ENCODE results near the gene CENPT.

The CENPT gene

GRCh38 chr16:67805718-67806427 lies 41.6 kb downstream of the CENPT start:
- no peak for DNase-seq

- no peak for DNase-seq
These were observed 42.5 kb downstream of the CENPT start for GRCh38 chr16:67804853-67805542.

GRCh38 chr16:67803894-67804293 lies 43.6 kb downstream of the CENPT start:
- DNase-seq = no peak

GRCh38 chr16:67801883-67802282 lies 45.6 kb downstream of the CENPT start:
- no peak for DNase-seq

GRCh38 chr16:67801241-67801640 lies 46.3 kb downstream of the CENPT start:
- no peak for DNase-seq

- no peak for DNase-seq
These were observed 47.1 kb downstream of the CENPT start for GRCh38 chr16:67800338-67800926.

- no peak for DNase-seq
These were observed 51.3 kb downstream of the CENPT start for GRCh38 chr16:67796099-67796718.

GRCh38 chr16:67790071-67790470 lies 57.4 kb downstream of the CENPT start:
- DNase-seq = no peak

- no peak for DNase-seq
These were observed 61.0 kb downstream of the CENPT start for GRCh38 chr16:67786491-67786890.

GRCh38 chr16:67783353-67783725 lies 64.2 kb downstream of the CENPT start:
- DNase-seq = no peak

- DNase-seq = no peak
These were observed 64.7 kb downstream of the CENPT start for GRCh38 chr16:67782567-67783352.

GRCh38 chr16:67781565-67781921 lies 66.0 kb downstream of the CENPT start:
- no peak for DNase-seq

- no peak for DNase-seq
These were observed 66.5 kb downstream of the CENPT start for GRCh38 chr16:67780847-67781564.

- no peak for DNase-seq
These were observed 68.1 kb downstream of the CENPT start for GRCh38 chr16:67779256-67780014.

Measured in NCI-H2029 treated with DMSO at 0.1 percent for 48 hours (cell line).